Activated CD8-positive, alpha-beta T cell treated with anti-CD3 and anti-CD28 coated beads for 36 hours (primary cell): ENCODE results near the gene RNF224. TPM values are rescaled to one million over a fixed set of nuclear protein-coding genes. Genes with fewer than 3 reads are reported as not detected.

Experiments
- ATAC-seq: fragments of 200-7000 bp; cut with Tn5 transposase; one replicate; pipeline ENCODE4 v1.10.0; 2021; ENCODE audit warnings: mild to moderate bottlenecking, moderate library complexity
- CTCF ChIA-PET: fragments of 350-600 bp; sonication (Branson Sonifier 250); formaldehyde crosslinking; loops from one replicate; lab custom pipeline; 2021; ENCODE audit warnings: antibody characterized with exemption; lab: Charles Lee
- POLR2A ChIA-PET: fragments of 350-600 bp; sonication (Branson Sonifier 250); formaldehyde crosslinking; loops from one replicate; lab custom pipeline; 2021; ENCODE audit warnings: antibody characterized with exemption; lab: Charles Lee
- DNase-seq: peaks from one replicate; pipeline ENCODE4 v3.0.0-alpha.2; 2020
- H3K27ac Mint-ChIP-seq: one replicate; pipeline ENCODE4 v1.8.0; 2021; ENCODE audit warnings: mild to moderate bottlenecking, mixed read lengths
- H3K27me3 Mint-ChIP-seq: one replicate; pipeline ENCODE4 v1.8.0; 2021; ENCODE audit warnings: mixed read lengths
- H3K36me3 Mint-ChIP-seq: one replicate; pipeline ENCODE4 v1.8.0; 2021; ENCODE audit warnings: low read depth, mixed read lengths
- H3K4me1 Mint-ChIP-seq: one replicate; pipeline ENCODE4 v1.8.0; 2021; ENCODE audit warnings: low read depth, mixed read lengths
- H3K4me3 Mint-ChIP-seq: one replicate; pipeline ENCODE4 v1.8.0; 2021; ENCODE audit warnings: mild to moderate bottlenecking, moderate library complexity, mixed read lengths
- H3K9me3 Mint-ChIP-seq: one replicate; pipeline ENCODE4 v1.8.0; 2021; ENCODE audit warnings: mixed read lengths
- intact Hi-C: fragments of 100-400 bp; cut with micrococcal nuclease; formaldehyde crosslinking; loops from one replicate; pipeline ENCODE4 v1.10.0; 2022
- total RNA-seq, 2 experiments: library from RNA; stranded (reverse); gene quantifications; one replicate each; pipeline ENCODE4 v1.2.3, GENCODE V29; 2021
- TF ChIP-seq, protein P1 (sequence below): fragments of 200-600 bp; IDR thresholded peaks from one replicate; pipeline ENCODE4 v1.8.0; 2022; ENCODE audit warnings: antibody characterized with exemption, mild to moderate bottlenecking

Gene RNF224
- not detected for total RNA-seq

DNA sequence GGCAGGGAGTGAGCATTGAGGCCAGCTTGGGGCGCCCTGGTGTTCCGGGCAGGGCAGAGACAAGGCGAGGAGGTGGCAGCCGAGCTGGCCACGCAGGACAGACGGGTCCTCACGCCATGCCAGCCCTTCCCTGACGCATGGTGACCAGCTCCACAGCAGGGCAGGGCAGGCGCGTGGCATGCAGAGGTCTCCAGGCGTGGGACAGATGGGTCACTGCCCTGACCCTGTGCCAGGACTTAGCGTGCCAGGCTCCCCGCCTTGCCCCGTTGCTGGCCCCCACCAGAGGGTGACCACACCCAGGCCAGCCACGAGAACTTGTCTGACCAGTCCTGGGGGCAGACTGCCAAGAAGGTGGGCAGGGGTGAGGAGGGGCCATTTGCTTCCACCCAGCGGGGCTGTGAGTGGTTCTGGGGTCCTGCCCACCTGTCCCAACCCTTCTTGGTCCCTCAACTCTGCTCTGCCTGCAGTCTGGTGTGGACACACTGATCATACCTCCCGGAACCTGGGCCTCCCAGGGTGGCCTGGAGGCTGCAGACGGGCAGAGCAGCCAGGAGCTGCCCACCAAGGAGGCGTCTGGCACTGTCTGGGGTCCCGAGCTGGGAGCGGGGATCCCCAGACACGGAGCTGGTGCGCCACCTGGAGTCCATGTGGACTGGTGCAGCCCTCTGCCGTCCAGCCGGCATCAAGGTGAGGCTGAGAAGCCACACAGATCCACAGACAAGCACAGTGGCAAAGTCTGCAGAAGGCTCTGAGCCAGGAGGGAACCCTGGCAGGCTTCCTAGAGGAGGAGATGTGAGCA lies at the start of gene RNF224:
RNF224 (plus strand) TSS at position 449 of the 799 bp plus-strand sequence. CDS start 834 bp downstream, outside the sequence.
- POLR2A ChIA-PET = interaction anchor here (0.7 to 1.9 kb wide), 3 partner anchors 22 to 112 kb away, joined by 3 to 5 read pairs (median 4); partner anchors contain the start of genes NDOR1 and TMEM203

DNA sequence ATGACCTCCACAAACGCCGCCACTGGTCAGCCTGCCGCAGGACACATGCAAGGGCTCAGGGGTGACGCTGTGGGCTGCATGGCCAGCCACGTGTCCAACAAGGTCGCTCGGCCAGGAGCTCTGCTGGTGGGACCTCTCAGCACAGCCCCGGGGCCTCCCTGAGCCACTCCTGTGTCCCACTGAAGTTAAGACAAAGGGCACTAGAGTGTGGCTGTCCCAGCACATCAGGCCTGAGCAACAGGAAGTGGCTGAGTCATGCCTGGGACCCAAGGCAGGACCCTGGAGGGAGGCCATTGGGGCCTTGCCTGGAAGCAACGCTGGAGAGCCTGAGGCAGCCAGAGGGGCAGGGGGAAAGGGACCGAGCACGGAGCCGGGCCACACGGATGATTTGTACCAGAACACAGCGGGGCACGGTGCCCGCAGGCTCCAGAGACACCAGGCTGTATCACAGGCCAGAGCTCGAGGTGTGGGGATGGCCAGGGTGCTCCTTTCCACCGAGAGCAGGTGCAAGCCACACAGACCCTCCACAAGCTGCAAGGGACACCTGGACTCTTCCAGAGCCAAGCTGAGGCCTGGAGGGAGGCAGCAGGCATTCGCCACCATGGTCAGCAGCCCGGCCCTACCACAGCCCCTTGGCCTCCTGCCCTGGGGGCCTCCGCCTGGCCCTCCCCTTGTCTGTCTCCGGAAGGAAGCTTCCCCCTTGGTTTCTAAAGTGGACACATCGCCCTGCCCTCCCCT lies 48.9 kb upstream of the RNF224 start:
- DNase-seq (no peak), ATAC-seq (no peak)
- H3K27ac Mint-ChIP-seq = no peak overlapping the region
- no peak overlapping the region for H3K4me3 Mint-ChIP-seq
- peaks cover 4% of the 10 kb centered on the region for H3K36me3 Mint-ChIP-seq
- intact Hi-C loops = loop anchor here (10.0 kb wide), 1 partner anchor 54 kb away; no protein-coding TSS in a partner anchor
- no peaks in the 10 kb centered on the region for H3K27me3 Mint-ChIP-seq
- H3K9me3 Mint-ChIP-seq = no peaks in the 10 kb centered on the region
- TF ChIP-seq, protein P1, sequence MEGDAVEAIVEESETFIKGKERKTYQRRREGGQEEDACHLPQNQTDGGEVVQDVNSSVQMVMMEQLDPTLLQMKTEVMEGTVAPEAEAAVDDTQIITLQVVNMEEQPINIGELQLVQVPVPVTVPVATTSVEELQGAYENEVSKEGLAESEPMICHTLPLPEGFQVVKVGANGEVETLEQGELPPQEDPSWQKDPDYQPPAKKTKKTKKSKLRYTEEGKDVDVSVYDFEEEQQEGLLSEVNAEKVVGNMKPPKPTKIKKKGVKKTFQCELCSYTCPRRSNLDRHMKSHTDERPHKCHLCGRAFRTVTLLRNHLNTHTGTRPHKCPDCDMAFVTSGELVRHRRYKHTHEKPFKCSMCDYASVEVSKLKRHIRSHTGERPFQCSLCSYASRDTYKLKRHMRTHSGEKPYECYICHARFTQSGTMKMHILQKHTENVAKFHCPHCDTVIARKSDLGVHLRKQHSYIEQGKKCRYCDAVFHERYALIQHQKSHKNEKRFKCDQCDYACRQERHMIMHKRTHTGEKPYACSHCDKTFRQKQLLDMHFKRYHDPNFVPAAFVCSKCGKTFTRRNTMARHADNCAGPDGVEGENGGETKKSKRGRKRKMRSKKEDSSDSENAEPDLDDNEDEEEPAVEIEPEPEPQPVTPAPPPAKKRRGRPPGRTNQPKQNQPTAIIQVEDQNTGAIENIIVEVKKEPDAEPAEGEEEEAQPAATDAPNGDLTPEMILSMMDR = no peak
- CTCF ChIA-PET = interaction anchor here (0.9 to 2.0 kb wide), 4 partner anchors 8 to 58 kb away, joined by 3 to 9 read pairs (median 4); partner anchors contain the start of genes LRRC26 and RNF224
- H3K4me1 Mint-ChIP-seq = peaks cover 5% of the 10 kb centered on the region
- POLR2A ChIA-PET = interaction anchor here (0.6 to 1.1 kb wide), 4 partner anchors 8 to 29 kb away, joined by 3 to 4 read pairs (median 3); partner anchors contain the start of gene TPRN

More for the DNA sequence above, at the start of gene RNF224:
- TF ChIP-seq, protein P1 = peak; percentile 92
- intact Hi-C loops = loop anchor here (5.0 kb wide), 1 partner anchor 105 kb away; no protein-coding TSS in a partner anchor
- CTCF ChIA-PET = interaction anchor here (0.6 to 8.9 kb wide), 23 partner anchors 9 to 198 kb away, joined by 3 to 58 read pairs (median 5); partner anchors contain the start of genes ANAPC2, NPDC1, SSNA1 and TUBB4B
- DNase-seq = peak; percentile 90
- peaks cover 3% of the 10 kb centered on the region for H3K27me3 Mint-ChIP-seq
- H3K4me1 Mint-ChIP-seq = peaks cover 9% of the 10 kb centered on the region
- no peaks in the 10 kb centered on the region for H3K9me3 Mint-ChIP-seq
- H3K27ac Mint-ChIP-seq = no peak within 1 kb of the TSS
- peak; percentile 42 for ATAC-seq
- H3K4me3 Mint-ChIP-seq = no peak within 1 kb of the TSS
- no peaks in the 10 kb centered on the region for H3K36me3 Mint-ChIP-seq

DNA sequence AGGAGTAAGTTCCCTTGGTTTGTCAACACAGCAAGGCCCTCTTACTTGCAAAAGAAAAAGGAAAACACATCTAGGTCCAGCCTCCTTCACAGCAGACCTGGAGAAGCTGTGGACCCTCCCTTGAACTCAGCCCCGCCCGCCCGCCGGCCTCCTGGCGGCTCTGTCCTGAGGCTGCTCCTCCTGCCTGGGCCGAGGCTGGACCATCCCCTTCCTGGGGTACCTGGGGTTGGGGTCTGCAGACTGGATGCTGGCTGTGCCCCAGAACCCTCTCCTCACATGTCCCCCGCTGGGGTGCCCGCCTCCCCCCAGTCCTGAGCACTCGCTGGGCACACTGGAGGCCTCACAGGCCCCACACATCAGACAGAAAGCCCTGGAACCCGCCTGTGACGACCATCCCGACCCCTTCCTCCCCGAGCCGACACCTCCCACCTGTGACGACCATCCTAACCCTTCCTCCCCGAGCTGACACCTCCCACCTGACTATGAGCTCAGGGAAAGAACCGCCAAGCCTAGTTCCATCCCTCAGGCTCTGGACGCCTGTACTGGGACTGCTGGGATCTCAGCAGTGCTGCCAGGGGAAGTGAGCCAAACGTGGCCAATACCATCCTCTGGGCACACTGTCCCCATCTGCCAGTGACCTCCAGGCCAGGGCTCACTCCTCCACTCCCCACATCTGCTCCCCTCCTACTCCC lies 48.2 kb upstream of the RNF224 start:
- TF ChIP-seq, protein P1 = no peak
- Mint-ChIP-seq H3K4me3 (no peak overlapping the region), H3K27ac (no peak overlapping the region), H3K4me1 (peaks cover 1% of the 10 kb centered on the region), H3K9me3 (no peaks in the 10 kb centered on the region), H3K27me3 (no peaks in the 10 kb centered on the region), H3K36me3 (peaks cover 4% of the 10 kb centered on the region)
- ATAC-seq = no peak
- DNase-seq = no peak
- CTCF ChIA-PET = interaction anchor here (0.9 to 1.4 kb wide), 2 partner anchors 17 to 57 kb away, joined by 3 to 4 read pairs; no protein-coding TSS in a partner anchor
- POLR2A ChIA-PET = interaction anchor here (0.9 to 1.1 kb wide), 3 partner anchors 8 to 30 kb away, joined by 3 to 4 read pairs (median 3); no protein-coding TSS in a partner anchor
- intact Hi-C loops = loop anchor here (10.0 kb wide), 1 partner anchor 54 kb away; no protein-coding TSS in a partner anchor

DNA sequence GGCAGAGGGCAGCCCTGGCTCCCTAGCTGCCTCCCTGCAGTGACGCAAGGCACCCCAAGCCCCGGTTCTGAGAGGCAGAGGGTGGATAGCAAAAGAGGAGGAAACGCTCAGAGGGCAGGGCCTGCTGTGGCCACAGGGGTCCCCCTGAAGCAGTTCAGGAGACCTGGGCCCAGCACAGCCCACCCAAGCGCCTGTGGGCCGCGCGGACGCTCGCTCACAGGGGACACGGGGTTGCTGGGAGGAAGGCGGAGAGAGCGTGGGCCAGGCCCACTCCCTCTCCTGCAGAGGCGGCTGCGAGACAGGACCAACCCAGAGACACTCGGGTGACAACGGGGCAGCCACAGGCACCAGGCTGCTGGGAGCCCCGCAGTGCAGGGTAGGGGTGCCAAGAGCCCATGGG lies 47.5 kb upstream of the RNF224 start:
- CTCF ChIA-PET = interaction anchor here (0.9 to 1.4 kb wide), 2 partner anchors 18 to 57 kb away, joined by 3 to 4 read pairs; no protein-coding TSS in a partner anchor
- peaks cover 4% of the 10 kb centered on the region for H3K36me3 Mint-ChIP-seq
- TF ChIP-seq, protein P1 = no peak

More for the DNA sequence above, 47.5 kb upstream of the RNF224 start:
- Mint-ChIP-seq H3K4me1 (no peaks in the 10 kb centered on the region), H3K9me3 (no peaks in the 10 kb centered on the region), H3K4me3 (no peak overlapping the region), H3K27ac (no peak overlapping the region), H3K27me3 (no peaks in the 10 kb centered on the region)
- no peak for ATAC-seq
- DNase-seq = no peak
- intact Hi-C loops = loop anchor here (10.0 kb wide), 1 partner anchor 55 kb away; no protein-coding TSS in a partner anchor
- POLR2A ChIA-PET = interaction anchor here (0.8 to 1.1 kb wide), 2 partner anchors 13 to 30 kb away, joined by 3 to 4 read pairs; no protein-coding TSS in a partner anchor
